ENCODE data around the gene KCNK10. TPM values are rescaled to one million over a fixed set of nuclear protein-coding genes. Genes with fewer than 3 reads are reported as not detected.

Gene KCNK10
- total RNA-seq, 1 experiment from 2014 or later, result 0.96 TPM

DNA sequence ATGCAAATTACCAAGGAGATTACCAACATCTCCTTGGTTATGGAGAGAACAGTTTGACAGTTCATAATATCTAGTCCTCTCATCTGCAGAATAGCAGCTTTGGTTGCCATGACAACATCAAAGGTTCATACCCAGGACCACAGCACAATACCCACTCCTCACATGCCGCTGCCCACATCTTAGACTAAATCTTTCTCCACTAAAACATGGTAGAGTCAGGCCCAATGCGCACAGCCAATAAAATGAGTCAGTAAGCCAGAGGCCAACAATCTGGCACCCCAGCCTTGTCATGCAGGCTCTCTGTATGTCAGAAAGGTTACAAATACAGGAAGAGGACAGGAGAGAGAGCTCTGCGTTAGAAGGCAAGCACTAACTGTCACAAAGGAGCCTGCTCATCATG lies 70.6 kb downstream of the KCNK10 start:
- TF ChIP-seq SMAD4 (CRISPR knock-in tag; IDR thresholded peaks at IDR 0.05) (no peak), KAT7 (CRISPR knock-in tag; IDR thresholded peaks at IDR 0.05; ENCODE audit: borderline replicate concordance) (no peak)
- TF ChIP-seq, protein P1, sequence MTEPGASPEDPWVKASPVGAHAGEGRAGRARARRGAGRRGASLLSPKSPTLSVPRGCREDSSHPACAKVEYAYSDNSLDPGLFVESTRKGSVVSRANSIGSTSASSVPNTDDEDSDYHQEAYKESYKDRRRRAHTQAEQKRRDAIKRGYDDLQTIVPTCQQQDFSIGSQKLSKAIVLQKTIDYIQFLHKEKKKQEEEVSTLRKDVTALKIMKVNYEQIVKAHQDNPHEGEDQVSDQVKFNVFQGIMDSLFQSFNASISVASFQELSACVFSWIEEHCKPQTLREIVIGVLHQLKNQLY (CRISPR knock-in tag; IDR thresholded peaks at IDR 0.05), result no peak
- TF ChIP-seq, protein P2, sequence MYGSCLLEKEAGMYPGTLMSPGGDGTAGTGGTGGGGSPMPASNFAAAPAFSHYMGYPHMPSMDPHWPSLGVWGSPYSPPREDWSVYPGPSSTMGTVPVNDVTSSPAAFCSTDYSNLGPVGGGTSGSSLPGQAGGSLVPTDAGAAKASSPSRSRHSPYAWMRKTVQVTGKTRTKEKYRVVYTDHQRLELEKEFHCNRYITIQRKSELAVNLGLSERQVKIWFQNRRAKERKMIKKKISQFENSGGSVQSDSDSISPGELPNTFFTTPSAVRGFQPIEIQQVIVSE (CRISPR knock-in tag; IDR thresholded peaks at IDR 0.05; ENCODE audit: borderline replicate concordance), result no peak
- TF ChIP-seq, protein P3, sequence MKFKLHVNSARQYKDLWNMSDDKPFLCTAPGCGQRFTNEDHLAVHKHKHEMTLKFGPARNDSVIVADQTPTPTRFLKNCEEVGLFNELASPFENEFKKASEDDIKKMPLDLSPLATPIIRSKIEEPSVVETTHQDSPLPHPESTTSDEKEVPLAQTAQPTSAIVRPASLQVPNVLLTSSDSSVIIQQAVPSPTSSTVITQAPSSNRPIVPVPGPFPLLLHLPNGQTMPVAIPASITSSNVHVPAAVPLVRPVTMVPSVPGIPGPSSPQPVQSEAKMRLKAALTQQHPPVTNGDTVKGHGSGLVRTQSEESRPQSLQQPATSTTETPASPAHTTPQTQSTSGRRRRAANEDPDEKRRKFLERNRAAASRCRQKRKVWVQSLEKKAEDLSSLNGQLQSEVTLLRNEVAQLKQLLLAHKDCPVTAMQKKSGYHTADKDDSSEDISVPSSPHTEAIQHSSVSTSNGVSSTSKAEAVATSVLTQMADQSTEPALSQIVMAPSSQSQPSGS (CRISPR knock-in tag; IDR thresholded peaks at IDR 0.05; ENCODE audit: borderline replicate concordance, low read depth), result no peak
- TF ChIP-seq, protein P4, sequence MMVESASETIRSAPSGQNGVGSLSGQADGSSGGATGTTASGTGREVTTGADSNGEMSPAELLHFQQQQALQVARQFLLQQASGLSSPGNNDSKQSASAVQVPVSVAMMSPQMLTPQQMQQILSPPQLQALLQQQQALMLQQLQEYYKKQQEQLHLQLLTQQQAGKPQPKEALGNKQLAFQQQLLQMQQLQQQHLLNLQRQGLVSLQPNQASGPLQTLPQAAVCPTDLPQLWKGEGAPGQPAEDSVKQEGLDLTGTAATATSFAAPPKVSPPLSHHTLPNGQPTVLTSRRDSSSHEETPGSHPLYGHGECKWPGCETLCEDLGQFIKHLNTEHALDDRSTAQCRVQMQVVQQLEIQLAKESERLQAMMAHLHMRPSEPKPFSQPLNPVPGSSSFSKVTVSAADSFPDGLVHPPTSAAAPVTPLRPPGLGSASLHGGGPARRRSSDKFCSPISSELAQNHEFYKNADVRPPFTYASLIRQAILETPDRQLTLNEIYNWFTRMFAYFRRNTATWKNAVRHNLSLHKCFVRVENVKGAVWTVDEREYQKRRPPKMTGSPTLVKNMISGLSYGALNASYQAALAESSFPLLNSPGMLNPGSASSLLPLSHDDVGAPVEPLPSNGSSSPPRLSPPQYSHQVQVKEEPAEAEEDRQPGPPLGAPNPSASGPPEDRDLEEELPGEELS (CRISPR knock-in tag; IDR thresholded peaks at IDR 0.05), result no peak
- TF ChIP-seq, protein P5, sequence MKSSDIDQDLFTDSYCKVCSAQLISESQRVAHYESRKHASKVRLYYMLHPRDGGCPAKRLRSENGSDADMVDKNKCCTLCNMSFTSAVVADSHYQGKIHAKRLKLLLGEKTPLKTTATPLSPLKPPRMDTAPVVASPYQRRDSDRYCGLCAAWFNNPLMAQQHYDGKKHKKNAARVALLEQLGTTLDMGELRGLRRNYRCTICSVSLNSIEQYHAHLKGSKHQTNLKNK (CRISPR knock-in tag; IDR thresholded peaks at IDR 0.05), result no peak
- TF ChIP-seq, protein P6, sequence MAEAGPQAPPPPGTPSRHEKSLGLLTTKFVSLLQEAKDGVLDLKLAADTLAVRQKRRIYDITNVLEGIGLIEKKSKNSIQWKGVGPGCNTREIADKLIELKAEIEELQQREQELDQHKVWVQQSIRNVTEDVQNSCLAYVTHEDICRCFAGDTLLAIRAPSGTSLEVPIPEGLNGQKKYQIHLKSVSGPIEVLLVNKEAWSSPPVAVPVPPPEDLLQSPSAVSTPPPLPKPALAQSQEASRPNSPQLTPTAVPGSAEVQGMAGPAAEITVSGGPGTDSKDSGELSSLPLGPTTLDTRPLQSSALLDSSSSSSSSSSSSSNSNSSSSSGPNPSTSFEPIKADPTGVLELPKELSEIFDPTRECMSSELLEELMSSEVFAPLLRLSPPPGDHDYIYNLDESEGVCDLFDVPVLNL (CRISPR knock-in tag; IDR thresholded peaks at IDR 0.05; ENCODE audit: borderline replicate concordance, low read depth), result no peak
- no peaks in the 10 kb centered on the region for H3K36me3 Mint-ChIP-seq
- DNase-seq (ENCODE audit: low spot score), result no peak
- ChIA-PET CTCF (interaction anchor here (1.8 kb wide), 1 partner anchor 63 kb away, joined by 7 read pairs; no protein-coding TSS in a partner anchor), POLR2A (no interaction called here)
- H3K4me1 Mint-ChIP-seq, result no peaks in the 10 kb centered on the region
- no peaks in the 10 kb centered on the region for H3K9me3 Mint-ChIP-seq
- no peak overlapping the region for H3K27ac Mint-ChIP-seq
- no peak for ATAC-seq
- H3K4me3 Mint-ChIP-seq, result no peak overlapping the region
- no peaks in the 10 kb centered on the region for H3K27me3 Mint-ChIP-seq (ENCODE audit: low read depth)

DNA sequence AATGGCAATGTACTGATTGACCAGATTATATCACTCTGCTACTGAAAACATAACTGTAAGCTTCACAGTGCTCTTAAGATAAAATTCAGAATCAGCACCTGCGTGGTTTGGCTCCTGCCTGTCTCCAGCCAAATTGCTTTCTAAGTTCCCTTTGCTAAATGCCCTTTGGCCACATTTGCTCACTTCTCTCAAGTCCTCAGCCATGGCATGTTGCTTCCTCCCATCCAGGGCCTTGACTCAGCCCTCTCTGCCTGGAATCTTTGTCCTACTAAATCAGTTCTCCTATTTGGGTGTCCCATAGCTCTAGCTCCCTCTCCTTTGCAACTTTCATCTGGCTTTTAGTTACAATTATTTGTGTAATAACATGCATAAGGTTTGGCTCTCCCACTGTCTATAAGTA lies 71.4 kb downstream of the KCNK10 start:
- ChIA-PET POLR2A (no interaction called here), CTCF (interaction anchor here (0.7 to 1.8 kb wide), 2 partner anchors 62 to 242 kb away, joined by 3 to 7 read pairs; no protein-coding TSS in a partner anchor)
- DNase-seq (ENCODE audit: low spot score), result no peak
- no peaks in the 10 kb centered on the region for H3K4me1 Mint-ChIP-seq
- no peaks in the 10 kb centered on the region for H3K9me3 Mint-ChIP-seq
- no peak overlapping the region for H3K27ac Mint-ChIP-seq
- no peak for ATAC-seq
- H3K4me3 Mint-ChIP-seq, result no peak overlapping the region
- no peaks in the 10 kb centered on the region for H3K36me3 Mint-ChIP-seq
- no peaks in the 10 kb centered on the region for H3K27me3 Mint-ChIP-seq (ENCODE audit: low read depth)
- TF ChIP-seq CREM (CRISPR knock-in tag; IDR thresholded peaks at IDR 0.05), result no peak
- no peak for TF ChIP-seq ZNF423 (CRISPR knock-in tag; IDR thresholded peaks at IDR 0.05)
- no peak for TF ChIP-seq ETV6 (CRISPR knock-in tag; IDR thresholded peaks at IDR 0.05)
- TF ChIP-seq ZNF219 (CRISPR knock-in tag; IDR thresholded peaks at IDR 0.05; ENCODE audit: borderline replicate concordance), result no peak
- no peak for TF ChIP-seq EMX1 (CRISPR knock-in tag; IDR thresholded peaks at IDR 0.05)
- TF ChIP-seq, protein P5 (CRISPR knock-in tag; IDR thresholded peaks at IDR 0.05), result no peak
- no peak for TF ChIP-seq ZNF138 (CRISPR knock-in tag; conservative IDR thresholded peaks at IDR 0.05)
- TF ChIP-seq, protein P7, sequence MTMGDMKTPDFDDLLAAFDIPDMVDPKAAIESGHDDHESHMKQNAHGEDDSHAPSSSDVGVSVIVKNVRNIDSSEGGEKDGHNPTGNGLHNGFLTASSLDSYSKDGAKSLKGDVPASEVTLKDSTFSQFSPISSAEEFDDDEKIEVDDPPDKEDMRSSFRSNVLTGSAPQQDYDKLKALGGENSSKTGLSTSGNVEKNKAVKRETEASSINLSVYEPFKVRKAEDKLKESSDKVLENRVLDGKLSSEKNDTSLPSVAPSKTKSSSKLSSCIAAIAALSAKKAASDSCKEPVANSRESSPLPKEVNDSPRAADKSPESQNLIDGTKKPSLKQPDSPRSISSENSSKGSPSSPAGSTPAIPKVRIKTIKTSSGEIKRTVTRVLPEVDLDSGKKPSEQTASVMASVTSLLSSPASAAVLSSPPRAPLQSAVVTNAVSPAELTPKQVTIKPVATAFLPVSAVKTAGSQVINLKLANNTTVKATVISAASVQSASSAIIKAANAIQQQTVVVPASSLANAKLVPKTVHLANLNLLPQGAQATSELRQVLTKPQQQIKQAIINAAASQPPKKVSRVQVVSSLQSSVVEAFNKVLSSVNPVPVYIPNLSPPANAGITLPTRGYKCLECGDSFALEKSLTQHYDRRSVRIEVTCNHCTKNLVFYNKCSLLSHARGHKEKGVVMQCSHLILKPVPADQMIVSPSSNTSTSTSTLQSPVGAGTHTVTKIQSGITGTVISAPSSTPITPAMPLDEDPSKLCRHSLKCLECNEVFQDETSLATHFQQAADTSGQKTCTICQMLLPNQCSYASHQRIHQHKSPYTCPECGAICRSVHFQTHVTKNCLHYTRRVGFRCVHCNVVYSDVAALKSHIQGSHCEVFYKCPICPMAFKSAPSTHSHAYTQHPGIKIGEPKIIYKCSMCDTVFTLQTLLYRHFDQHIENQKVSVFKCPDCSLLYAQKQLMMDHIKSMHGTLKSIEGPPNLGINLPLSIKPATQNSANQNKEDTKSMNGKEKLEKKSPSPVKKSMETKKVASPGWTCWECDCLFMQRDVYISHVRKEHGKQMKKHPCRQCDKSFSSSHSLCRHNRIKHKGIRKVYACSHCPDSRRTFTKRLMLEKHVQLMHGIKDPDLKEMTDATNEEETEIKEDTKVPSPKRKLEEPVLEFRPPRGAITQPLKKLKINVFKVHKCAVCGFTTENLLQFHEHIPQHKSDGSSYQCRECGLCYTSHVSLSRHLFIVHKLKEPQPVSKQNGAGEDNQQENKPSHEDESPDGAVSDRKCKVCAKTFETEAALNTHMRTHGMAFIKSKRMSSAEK (CRISPR knock-in tag; IDR thresholded peaks at IDR 0.05; ENCODE audit: borderline replicate concordance), result no peak
- TF ChIP-seq, protein P8, sequence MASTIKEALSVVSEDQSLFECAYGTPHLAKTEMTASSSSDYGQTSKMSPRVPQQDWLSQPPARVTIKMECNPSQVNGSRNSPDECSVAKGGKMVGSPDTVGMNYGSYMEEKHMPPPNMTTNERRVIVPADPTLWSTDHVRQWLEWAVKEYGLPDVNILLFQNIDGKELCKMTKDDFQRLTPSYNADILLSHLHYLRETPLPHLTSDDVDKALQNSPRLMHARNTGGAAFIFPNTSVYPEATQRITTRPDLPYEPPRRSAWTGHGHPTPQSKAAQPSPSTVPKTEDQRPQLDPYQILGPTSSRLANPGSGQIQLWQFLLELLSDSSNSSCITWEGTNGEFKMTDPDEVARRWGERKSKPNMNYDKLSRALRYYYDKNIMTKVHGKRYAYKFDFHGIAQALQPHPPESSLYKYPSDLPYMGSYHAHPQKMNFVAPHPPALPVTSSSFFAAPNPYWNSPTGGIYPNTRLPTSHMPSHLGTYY (CRISPR knock-in tag; IDR thresholded peaks at IDR 0.05), result no peak
- TF ChIP-seq ZNF317 (CRISPR knock-in tag; IDR thresholded peaks at IDR 0.05; ENCODE audit: borderline replicate concordance, low read depth), result no peak
- TF ChIP-seq CBFB (CRISPR knock-in tag; IDR thresholded peaks at IDR 0.05; ENCODE audit: low read depth), result no peak
- no peak for TF ChIP-seq ZNF416 (CRISPR knock-in tag; IDR thresholded peaks at IDR 0.05)
